Measurements from ENCODE around the gene SYNPO.

Gene SYNPO

DNA sequence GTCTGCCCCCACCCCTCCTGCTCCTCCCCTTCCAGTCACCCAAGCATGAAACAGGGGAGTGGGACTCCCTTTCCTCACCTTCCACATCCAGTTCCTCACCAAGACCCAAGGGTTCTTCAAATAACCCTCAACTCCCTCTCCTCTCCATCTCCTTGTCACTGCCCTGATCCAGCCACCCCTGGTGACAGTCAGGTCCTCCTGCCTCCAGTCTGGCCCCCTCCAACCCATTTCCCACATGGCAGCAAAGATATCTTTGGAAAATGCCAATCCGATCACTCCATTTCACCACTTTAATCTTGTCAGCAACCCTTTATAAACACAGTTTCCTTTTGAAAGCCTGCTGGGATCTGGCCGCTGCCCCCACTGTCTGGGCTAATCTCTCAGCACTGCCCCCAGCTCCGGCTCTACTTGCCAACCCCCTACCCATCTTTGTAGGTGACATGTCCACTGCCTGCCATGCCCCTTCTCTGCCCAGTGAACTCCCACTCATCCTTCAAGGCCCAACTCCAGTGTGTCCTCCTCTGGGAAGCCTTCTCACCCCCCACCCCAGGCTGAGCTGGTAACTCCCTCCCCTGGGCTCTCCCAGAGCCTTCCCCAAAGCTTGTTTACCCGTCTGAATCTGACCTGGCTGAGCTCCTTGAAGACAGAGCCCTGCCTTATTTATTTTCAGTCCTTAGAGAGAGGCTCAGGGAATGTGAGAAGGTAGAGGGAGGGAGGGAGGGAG is 19.8 kb downstream of the SYNPO start:
- TF ChIP-seq, protein P1, sequence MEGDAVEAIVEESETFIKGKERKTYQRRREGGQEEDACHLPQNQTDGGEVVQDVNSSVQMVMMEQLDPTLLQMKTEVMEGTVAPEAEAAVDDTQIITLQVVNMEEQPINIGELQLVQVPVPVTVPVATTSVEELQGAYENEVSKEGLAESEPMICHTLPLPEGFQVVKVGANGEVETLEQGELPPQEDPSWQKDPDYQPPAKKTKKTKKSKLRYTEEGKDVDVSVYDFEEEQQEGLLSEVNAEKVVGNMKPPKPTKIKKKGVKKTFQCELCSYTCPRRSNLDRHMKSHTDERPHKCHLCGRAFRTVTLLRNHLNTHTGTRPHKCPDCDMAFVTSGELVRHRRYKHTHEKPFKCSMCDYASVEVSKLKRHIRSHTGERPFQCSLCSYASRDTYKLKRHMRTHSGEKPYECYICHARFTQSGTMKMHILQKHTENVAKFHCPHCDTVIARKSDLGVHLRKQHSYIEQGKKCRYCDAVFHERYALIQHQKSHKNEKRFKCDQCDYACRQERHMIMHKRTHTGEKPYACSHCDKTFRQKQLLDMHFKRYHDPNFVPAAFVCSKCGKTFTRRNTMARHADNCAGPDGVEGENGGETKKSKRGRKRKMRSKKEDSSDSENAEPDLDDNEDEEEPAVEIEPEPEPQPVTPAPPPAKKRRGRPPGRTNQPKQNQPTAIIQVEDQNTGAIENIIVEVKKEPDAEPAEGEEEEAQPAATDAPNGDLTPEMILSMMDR (IDR thresholded peaks at IDR 0.05; ENCODE audit: control insufficient read depth, insufficient read depth, low read depth, low read length, missing control alignments) = no peak
- no peak for DNase-seq (ENCODE audit: low read depth)
- H3K4me3 ChIP-seq (ENCODE audit: control insufficient read depth, low read depth, low read length) = no peak overlapping the region

DNA sequence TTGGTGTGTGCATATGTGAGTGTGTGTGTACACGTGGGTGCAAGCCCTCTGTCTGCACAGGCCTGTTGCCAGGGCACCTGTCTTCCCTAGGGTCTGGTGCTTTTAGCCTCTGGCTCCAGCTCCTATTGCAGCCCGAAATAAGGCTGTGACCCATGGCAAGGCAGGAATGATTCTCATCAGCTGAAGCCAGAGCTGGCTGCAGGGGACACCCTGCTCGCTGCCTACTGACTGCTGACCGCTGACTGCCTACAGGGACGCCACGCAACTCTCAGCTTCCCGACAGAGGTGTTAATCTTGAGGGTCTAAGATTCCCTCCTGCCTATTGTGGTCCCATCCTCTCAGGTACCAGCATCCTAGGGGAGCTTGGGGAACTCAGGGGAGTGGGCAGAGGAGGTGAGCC is 20.6 kb downstream of the SYNPO start, which contains the start of gene MYOZ3:
TSS of gene MYOZ3 (plus strand) at position 166 of the 400 bp plus-strand sequence. CDS start 1,691 bp downstream, outside the sequence.
- H3K4me3 ChIP-seq (ENCODE audit: control insufficient read depth, low read depth, low read length) = no peak within 1 kb of the TSS
- TF ChIP-seq, protein P1 (IDR thresholded peaks at IDR 0.05; ENCODE audit: control insufficient read depth, insufficient read depth, low read depth, low read length, missing control alignments) = no peak
- DNase-seq (ENCODE audit: low read depth) = no peak

DNA sequence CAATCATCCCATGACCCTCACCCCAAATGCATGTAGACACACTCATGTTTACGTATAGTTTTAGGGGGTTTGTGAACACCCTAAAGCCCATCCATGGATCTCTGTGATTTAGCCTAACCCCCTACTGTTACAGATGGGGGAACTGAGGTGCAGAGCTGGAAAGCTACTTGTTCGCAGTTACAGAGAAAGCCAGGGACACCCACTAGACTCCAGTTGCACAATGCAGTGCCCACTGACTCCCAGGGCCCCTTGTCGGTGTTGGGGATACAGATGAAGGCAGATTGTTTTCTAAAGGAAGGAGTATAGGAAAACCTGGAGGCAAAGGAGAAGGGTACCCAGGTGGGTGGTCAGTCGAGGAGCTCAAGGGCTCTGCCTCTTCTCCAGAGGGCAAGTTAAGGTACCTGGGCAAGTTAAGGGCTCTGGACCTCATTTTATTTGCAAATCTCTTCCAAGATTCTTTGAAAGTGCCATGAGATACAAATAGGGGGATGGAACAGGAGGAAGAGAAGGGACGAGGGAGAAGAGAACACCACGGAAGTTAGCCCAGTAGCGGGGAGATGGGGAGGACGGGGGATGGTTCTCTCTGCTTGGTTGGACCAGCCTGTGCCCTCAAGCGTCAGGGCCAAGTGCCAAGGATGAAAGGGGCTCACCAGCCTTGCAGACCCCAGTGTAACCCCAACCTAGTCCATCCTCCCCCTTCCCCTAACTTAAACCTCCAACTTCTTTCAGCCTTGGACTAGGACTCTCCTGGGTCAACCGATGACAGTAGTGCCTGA is 21.5 kb downstream of the SYNPO start:
- no peak overlapping the region for H3K4me3 ChIP-seq (ENCODE audit: control insufficient read depth, low read depth, low read length)
- no peak for DNase-seq (ENCODE audit: low read depth)
- TF ChIP-seq, protein P1 (IDR thresholded peaks at IDR 0.05; ENCODE audit: control insufficient read depth, insufficient read depth, low read depth, low read length, missing control alignments) = no peak

DNA sequence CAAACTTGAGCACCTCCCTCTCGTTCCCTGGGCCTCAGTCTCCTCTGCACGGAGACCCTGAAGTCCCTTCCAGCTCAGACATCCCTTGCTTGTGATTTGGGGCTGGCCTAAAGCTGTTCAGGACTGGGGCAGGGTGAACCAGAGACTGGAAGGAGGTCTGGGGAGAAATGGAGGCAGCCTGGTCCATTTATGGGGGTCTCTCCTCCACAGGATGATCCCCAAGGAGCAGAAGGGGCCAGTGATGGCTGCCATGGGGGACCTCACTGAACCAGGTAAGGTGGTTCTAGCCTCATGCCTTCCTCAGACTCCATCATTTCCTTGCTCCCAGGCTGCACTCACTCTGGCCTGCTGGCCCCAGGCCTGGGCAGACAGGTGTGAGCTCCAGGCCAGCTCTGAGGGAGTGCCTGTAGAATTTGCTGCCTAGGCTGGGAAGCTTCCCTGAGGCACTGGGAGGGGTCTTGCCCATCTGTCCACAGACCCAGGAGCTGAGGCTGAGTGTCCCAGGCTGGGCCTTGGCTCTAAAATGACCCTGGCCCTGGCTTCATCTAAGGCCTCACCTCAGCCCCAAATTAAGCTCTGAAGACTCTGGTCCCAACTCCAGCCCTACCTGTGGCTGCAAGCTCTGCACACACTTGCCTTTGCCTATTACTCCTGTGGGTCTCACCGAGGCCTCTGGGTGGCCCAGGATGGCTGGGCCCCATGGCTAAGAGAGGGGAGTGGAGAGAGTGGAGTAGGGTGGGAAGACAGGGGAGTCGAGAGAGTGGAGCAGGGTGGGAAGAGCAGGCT is 22.5 kb downstream of the SYNPO start:
- H3K4me3 ChIP-seq (ENCODE audit: control insufficient read depth, low read depth, low read length) = no peak overlapping the region
- no peak for DNase-seq (ENCODE audit: low read depth)
- TF ChIP-seq, protein P1 (IDR thresholded peaks at IDR 0.05; ENCODE audit: control insufficient read depth, insufficient read depth, low read depth, low read length, missing control alignments) = no peak

DNA sequence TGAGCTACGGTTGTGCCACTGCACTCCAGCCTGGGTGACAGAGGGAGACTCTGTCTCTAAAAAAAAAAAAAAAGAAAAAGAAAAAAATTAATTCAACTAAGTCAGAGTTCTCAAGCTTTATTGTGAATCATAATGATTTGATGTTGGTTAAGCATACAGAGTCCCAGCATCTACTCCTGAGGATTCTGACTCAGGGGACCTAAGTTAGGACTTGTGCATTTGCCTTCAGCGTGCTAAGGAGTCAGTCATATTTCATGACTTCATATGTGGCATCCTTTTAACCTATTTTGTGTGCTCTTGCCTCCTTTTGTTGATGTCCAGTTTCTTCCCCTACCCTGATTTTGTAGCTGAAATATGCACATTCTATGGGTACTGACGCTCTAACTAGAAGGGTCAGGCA is 23.5 kb downstream of the SYNPO start:
- no peak overlapping the region for H3K4me3 ChIP-seq (ENCODE audit: control insufficient read depth, low read depth, low read length)
- TF ChIP-seq, protein P1 (IDR thresholded peaks at IDR 0.05; ENCODE audit: control insufficient read depth, insufficient read depth, low read depth, low read length, missing control alignments) = no peak
- DNase-seq (ENCODE audit: low read depth) = no peak

DNA sequence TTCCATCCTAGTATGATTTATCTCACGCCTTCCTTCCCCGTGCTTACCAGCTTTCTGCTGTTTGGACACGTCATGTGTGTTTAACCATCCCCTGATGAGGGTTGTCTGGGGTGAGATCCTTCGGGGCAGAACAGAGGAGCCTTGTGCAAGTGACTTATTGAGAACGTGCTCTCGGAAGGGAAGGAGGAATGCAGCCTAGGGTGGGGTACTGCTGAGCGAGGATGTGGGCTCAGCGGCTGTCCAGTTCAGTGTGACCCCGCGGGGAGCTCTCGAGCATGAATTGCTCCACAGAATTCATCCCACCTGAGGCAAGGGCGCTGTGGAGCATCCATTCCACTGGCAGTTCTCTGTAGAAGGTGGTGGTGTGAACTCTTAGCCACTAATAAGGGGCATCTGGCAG is 24.6 kb downstream of the SYNPO start:
- TF ChIP-seq, protein P1 (IDR thresholded peaks at IDR 0.05; ENCODE audit: control insufficient read depth, insufficient read depth, low read depth, low read length, missing control alignments) = no peak
- H3K4me3 ChIP-seq (ENCODE audit: control insufficient read depth, low read depth, low read length) = no peak overlapping the region
- no peak for DNase-seq (ENCODE audit: low read depth)

Measured in AG09309 (cell line).